ENCODE results near the gene WLS.

DNA sequence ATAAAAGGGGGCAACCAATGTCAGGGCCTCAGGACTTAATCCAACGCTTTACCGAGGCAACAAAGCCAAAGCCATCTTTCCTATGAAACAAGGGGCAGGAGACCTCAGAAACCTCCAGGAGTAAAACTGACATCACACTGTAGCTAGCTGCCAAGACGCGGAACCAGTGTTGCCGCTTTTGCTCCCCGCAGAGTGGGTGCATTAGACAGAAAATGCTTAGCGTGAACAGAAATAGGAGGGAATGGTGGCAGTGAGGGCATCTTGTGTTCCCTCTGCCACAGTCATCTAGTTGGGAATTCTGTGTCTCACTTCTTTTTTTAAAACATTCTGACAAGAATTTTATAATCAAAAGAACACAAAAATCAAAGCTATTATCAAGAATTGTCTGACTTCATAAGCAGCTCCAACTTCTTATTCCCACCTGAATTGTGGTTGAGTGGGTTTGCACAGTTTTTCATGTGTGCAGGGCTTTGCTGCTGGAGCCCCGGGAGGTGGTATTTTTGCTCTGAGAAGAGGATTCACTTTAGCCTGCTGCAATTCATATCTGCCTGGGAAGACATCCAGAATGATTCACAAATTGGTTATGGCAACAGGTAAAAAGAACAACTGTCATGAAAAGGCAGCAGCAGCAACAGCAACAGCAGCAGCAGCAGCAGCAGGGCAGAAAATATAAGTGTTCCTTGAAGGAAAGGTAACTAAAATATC lies 99.7 kb downstream of the WLS start:
- TF ChIP-seq YY1 (IDR thresholded peaks at IDR 0.05; ENCODE audit: insufficient read depth, insufficient read length) (no peak), ZNF274 (IDR thresholded peaks at IDR 0.05; ENCODE audit: low read depth, low read length) (no peak)
